Measurements from ENCODE around the gene EPHB1.

The EPHB1 gene

GRCh38 chr3:134813618-134814017 is 18.6 kb downstream of the EPHB1 start:
- Histone ChIP-seq H3K27ac (ENCODE audit: low read length) (no peak overlapping the region), H3K4me1 (ENCODE audit: control insufficient read depth, low read depth, low read length) (peaks cover 23% of the 10 kb centered on the region), H3K9ac (ENCODE audit: low read length) (no peak overlapping the region), H3K27me3 (ENCODE audit: control insufficient read depth, insufficient read depth, low read length) (no peaks in the 10 kb centered on the region), H3K9me3 (ENCODE audit: control insufficient read depth, low read depth, low read length) (no peaks in the 10 kb centered on the region), H3K4me3 (ENCODE audit: low read length) (no peak overlapping the region), H3K36me3 (ENCODE audit: control insufficient read depth, low read depth, low read length) (no peaks in the 10 kb centered on the region)

- H3K4me3 ChIP-seq (ENCODE audit: low read length), result no peak overlapping the region
- H3K4me1 ChIP-seq (ENCODE audit: control insufficient read depth, low read depth, low read length), result peaks cover 5% of the 10 kb centered on the region
Measured at GRCh38 chr3:134815519-134815918, 20.5 kb downstream of the EPHB1 start.

DNA sequence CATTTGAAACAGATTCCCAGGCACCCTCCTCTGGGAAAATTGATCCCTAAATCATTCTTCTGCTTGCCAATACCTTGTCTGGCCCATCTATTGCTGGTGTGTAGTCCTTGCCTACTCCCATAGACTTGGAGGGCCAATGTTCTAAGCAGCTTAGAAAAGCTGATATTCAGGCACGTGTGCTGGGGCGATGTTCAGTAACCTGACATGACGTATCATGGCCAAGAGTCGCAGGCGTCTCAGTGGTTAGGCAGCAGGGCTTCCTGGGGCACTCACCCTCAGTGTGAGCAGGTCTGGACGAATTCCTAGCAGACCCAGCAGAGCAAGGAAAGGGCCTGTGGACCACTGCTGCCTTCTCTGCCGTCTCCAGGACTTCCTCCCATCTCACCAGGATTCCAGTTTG is 21.6 kb downstream of the EPHB1 start:
- Histone ChIP-seq H3K4me1 (ENCODE audit: control insufficient read depth, low read depth, low read length) (no peaks in the 10 kb centered on the region), H3K9me3 (ENCODE audit: control insufficient read depth, low read depth, low read length) (no peaks in the 10 kb centered on the region), H3K36me3 (ENCODE audit: control insufficient read depth, low read depth, low read length) (no peaks in the 10 kb centered on the region), H3K27ac (ENCODE audit: low read length) (no peak overlapping the region), H3K4me3 (ENCODE audit: low read length) (no peak overlapping the region), H3K9ac (ENCODE audit: low read length) (no peak overlapping the region), H3K27me3 (ENCODE audit: control insufficient read depth, insufficient read depth, low read length) (no peaks in the 10 kb centered on the region)

More at GRCh38 chr3:134815519-134815918, 20.5 kb downstream of the EPHB1 start:
- Histone ChIP-seq H3K27ac (ENCODE audit: low read length) (no peak overlapping the region), H3K36me3 (ENCODE audit: control insufficient read depth, low read depth, low read length) (no peaks in the 10 kb centered on the region), H3K27me3 (ENCODE audit: control insufficient read depth, insufficient read depth, low read length) (no peaks in the 10 kb centered on the region), H3K9ac (ENCODE audit: low read length) (no peak overlapping the region), H3K9me3 (ENCODE audit: control insufficient read depth, low read depth, low read length) (no peaks in the 10 kb centered on the region)

- H3K4me3 ChIP-seq (ENCODE audit: low read length), result no peak overlapping the region
Measured at GRCh38 chr3:134817297-134817696, 22.2 kb downstream of the EPHB1 start.

DNA sequence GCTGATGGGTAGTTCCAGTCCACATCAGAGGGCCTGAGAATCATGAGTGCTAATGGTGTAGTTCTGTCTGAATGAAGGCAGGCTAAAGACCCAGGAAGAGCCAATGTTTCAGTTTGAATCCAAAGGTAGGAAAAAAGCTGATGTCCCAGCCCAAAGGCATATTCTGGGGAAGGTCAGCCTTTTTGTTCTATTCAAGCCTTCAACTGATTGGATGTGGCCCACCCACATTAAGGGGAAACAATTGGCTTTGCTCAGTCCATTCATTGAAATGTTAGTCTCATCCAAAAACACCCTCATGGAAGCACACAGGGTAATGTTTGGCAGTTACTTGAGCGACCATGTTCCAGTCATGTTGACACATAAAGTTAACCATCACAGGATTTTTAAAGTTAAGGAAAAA is 25.9 kb downstream of the EPHB1 start:
- no peak overlapping the region for H3K4me3 ChIP-seq (ENCODE audit: low read length)
- H3K4me1 ChIP-seq (ENCODE audit: control insufficient read depth, low read depth, low read length), result no peaks in the 10 kb centered on the region
- H3K27me3 ChIP-seq (ENCODE audit: control insufficient read depth, insufficient read depth, low read length), result no peaks in the 10 kb centered on the region
- no peak overlapping the region for H3K27ac ChIP-seq (ENCODE audit: low read length)
- no peak overlapping the region for H3K9ac ChIP-seq (ENCODE audit: low read length)
- no peaks in the 10 kb centered on the region for H3K36me3 ChIP-seq (ENCODE audit: control insufficient read depth, low read depth, low read length)
- H3K9me3 ChIP-seq (ENCODE audit: control insufficient read depth, low read depth, low read length), result no peaks in the 10 kb centered on the region

More at GRCh38 chr3:134817297-134817696, 22.2 kb downstream of the EPHB1 start:
- Histone ChIP-seq H3K27me3 (ENCODE audit: control insufficient read depth, insufficient read depth, low read length) (no peaks in the 10 kb centered on the region), H3K9me3 (ENCODE audit: control insufficient read depth, low read depth, low read length) (no peaks in the 10 kb centered on the region), H3K9ac (ENCODE audit: low read length) (no peak overlapping the region), H3K4me1 (ENCODE audit: control insufficient read depth, low read depth, low read length) (no peaks in the 10 kb centered on the region), H3K27ac (ENCODE audit: low read length) (no peak overlapping the region), H3K36me3 (ENCODE audit: control insufficient read depth, low read depth, low read length) (no peaks in the 10 kb centered on the region)

DNA sequence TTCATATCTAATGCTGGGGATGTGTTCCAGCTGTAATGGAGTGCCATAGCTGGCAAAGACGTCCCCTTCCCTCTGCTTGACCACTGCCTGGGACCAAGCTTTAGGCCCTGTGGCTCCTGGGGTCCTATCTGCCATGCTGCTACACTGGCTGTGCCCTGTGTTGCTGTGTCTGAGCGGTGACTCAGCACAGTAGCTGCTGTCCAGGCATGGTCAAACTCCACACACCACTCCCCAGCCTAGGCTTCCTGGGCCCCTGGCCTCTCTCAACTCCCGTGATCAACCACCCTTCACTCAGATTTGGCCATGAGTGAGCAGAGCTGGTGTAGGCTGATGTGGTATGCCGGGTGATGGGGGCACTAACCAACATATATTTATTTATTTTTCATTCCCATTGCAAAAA is 27.0 kb downstream of the EPHB1 start:
- Histone ChIP-seq H3K9ac (ENCODE audit: low read length) (no peak overlapping the region), H3K4me1 (ENCODE audit: control insufficient read depth, low read depth, low read length) (no peaks in the 10 kb centered on the region), H3K27me3 (ENCODE audit: control insufficient read depth, insufficient read depth, low read length) (no peaks in the 10 kb centered on the region), H3K27ac (ENCODE audit: low read length) (no peak overlapping the region), H3K9me3 (ENCODE audit: control insufficient read depth, low read depth, low read length) (no peaks in the 10 kb centered on the region), H3K4me3 (ENCODE audit: low read length) (no peak overlapping the region), H3K36me3 (ENCODE audit: control insufficient read depth, low read depth, low read length) (no peaks in the 10 kb centered on the region)

DNA sequence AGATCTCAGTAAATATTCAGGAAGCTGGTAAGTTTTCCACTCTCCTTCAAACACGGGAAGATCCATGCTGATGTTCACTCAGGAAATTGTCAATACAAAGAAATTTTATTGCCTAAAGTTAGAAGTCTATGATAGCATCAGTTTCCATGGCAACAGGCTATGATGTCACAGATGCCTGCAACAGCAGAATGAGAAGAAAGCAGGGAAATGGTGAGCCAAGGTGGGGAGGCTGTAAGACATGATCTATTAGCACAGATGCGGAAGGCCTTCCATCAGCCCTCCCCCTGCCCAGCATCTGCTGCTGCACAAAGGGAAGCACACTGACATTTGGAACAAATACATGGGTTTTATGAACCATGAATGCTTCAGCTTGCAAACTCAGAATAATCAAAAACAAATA is 28.6 kb downstream of the EPHB1 start:
- H3K36me3 ChIP-seq (ENCODE audit: control insufficient read depth, low read depth, low read length), result no peaks in the 10 kb centered on the region
- H3K4me1 ChIP-seq (ENCODE audit: control insufficient read depth, low read depth, low read length), result no peaks in the 10 kb centered on the region
- no peak overlapping the region for H3K9ac ChIP-seq (ENCODE audit: low read length)
- H3K9me3 ChIP-seq (ENCODE audit: control insufficient read depth, low read depth, low read length), result no peaks in the 10 kb centered on the region
- no peak overlapping the region for H3K4me3 ChIP-seq (ENCODE audit: low read length)
- no peaks in the 10 kb centered on the region for H3K27me3 ChIP-seq (ENCODE audit: control insufficient read depth, insufficient read depth, low read length)
- H3K27ac ChIP-seq (ENCODE audit: low read length), result no peak overlapping the region

GRCh38 chr3:134824791-134825190 is 29.7 kb downstream of the EPHB1 start:
- H3K36me3 ChIP-seq (ENCODE audit: control insufficient read depth, low read depth, low read length), result no peaks in the 10 kb centered on the region
- H3K27me3 ChIP-seq (ENCODE audit: control insufficient read depth, insufficient read depth, low read length), result no peaks in the 10 kb centered on the region
- H3K27ac ChIP-seq (ENCODE audit: low read length), result no peak overlapping the region
- H3K4me3 ChIP-seq (ENCODE audit: low read length), result no peak overlapping the region
- no peaks in the 10 kb centered on the region for H3K9me3 ChIP-seq (ENCODE audit: control insufficient read depth, low read depth, low read length)
- H3K4me1 ChIP-seq (ENCODE audit: control insufficient read depth, low read depth, low read length), result no peaks in the 10 kb centered on the region
- no peak overlapping the region for H3K9ac ChIP-seq (ENCODE audit: low read length)

DNA sequence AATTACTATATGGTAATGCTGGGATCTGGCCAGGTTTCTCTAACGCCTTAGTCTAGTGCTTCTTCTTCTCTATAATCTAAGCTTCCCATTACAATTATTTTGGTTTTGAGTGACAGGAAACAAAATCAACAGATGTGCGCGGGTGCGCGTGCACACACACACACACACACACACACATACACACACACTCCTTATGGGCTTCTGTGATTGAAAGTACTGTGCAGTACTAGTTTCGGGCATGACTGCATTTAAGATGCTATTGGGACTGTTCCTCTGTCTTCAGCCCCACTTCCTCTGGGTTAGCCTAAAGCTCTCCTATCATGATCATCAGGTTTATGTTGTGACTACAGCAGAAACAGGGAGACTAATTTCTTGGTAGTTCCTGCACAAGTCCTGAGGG is 32.2 kb downstream of the EPHB1 start:
- no peaks in the 10 kb centered on the region for H3K36me3 ChIP-seq (ENCODE audit: control insufficient read depth, low read depth, low read length)
- no peaks in the 10 kb centered on the region for H3K27me3 ChIP-seq (ENCODE audit: control insufficient read depth, insufficient read depth, low read length)
- H3K27ac ChIP-seq (ENCODE audit: low read length), result no peak overlapping the region
- H3K9ac ChIP-seq (ENCODE audit: low read length), result no peak overlapping the region
- H3K4me1 ChIP-seq (ENCODE audit: control insufficient read depth, low read depth, low read length), result no peaks in the 10 kb centered on the region
- no peak overlapping the region for H3K4me3 ChIP-seq (ENCODE audit: low read length)
- H3K9me3 ChIP-seq (ENCODE audit: control insufficient read depth, low read depth, low read length), result no peaks in the 10 kb centered on the region

DNA sequence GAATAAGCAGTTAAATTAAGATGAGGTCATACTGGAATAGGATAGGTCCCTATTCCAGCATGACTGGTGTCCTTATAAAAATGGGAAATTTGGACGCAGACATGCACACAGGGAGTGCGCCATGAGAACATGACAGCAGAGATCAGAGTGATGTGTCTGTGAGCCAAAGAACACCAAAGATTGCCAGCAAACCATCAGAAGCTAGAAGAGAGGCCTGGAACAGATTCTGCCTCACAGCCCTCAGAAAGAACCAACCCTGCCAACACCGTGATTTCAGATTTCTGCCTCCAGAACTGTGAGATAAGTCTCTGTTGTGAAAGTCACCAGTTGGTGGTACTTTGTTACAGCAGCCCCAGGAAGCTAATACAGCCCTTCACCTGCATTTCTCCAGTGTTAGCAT is 34.7 kb downstream of the EPHB1 start:
- H3K36me3 ChIP-seq (ENCODE audit: control insufficient read depth, low read depth, low read length), result no peaks in the 10 kb centered on the region
- H3K9ac ChIP-seq (ENCODE audit: low read length), result no peak overlapping the region
- H3K4me3 ChIP-seq (ENCODE audit: low read length), result no peak overlapping the region
- H3K4me1 ChIP-seq (ENCODE audit: control insufficient read depth, low read depth, low read length), result no peaks in the 10 kb centered on the region
- no peak overlapping the region for H3K27ac ChIP-seq (ENCODE audit: low read length)
- H3K9me3 ChIP-seq (ENCODE audit: control insufficient read depth, low read depth, low read length), result no peaks in the 10 kb centered on the region
- H3K27me3 ChIP-seq (ENCODE audit: control insufficient read depth, insufficient read depth, low read length), result no peaks in the 10 kb centered on the region

DNA sequence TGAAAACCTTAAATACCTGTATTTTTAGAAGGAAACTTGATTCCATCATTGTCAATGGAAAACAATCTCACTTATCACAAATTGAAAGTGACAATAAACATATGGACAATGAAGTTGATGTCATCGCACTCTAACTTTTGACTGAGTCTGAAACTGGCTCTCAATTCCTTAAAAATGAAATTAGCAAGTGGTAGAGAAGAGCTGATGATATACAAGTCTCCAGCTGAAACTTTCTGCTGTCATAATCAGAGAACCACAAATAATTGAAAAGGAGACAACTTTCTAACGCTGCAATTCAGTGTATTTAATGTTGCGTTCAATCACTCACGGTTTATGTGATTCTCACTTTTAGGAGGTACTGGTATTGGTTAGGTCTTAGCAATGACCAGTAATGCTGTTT is 37.5 kb downstream of the EPHB1 start:
- Histone ChIP-seq H3K9ac (ENCODE audit: low read length) (no peak overlapping the region), H3K4me3 (ENCODE audit: low read length) (no peak overlapping the region)

GRCh38 chr3:134833453-134834163 is 38.5 kb downstream of the EPHB1 start:
- H3K4me1 ChIP-seq (ENCODE audit: control insufficient read depth, low read depth, low read length), result no peaks in the 10 kb centered on the region
- H3K4me3 ChIP-seq (ENCODE audit: low read length), result no peak overlapping the region
- H3K27ac ChIP-seq (ENCODE audit: low read length), result no peak overlapping the region

More for the DNA sequence above, 37.5 kb downstream of the EPHB1 start:
- Histone ChIP-seq H3K27ac (ENCODE audit: low read length) (no peak overlapping the region), H3K36me3 (ENCODE audit: control insufficient read depth, low read depth, low read length) (no peaks in the 10 kb centered on the region), H3K4me1 (ENCODE audit: control insufficient read depth, low read depth, low read length) (no peaks in the 10 kb centered on the region), H3K27me3 (ENCODE audit: control insufficient read depth, insufficient read depth, low read length) (no peaks in the 10 kb centered on the region), H3K9me3 (ENCODE audit: control insufficient read depth, low read depth, low read length) (no peaks in the 10 kb centered on the region)

More at GRCh38 chr3:134833453-134834163, 38.5 kb downstream of the EPHB1 start:
- Histone ChIP-seq H3K9ac (ENCODE audit: low read length) (no peak overlapping the region), H3K27me3 (ENCODE audit: control insufficient read depth, insufficient read depth, low read length) (no peaks in the 10 kb centered on the region), H3K9me3 (ENCODE audit: control insufficient read depth, low read depth, low read length) (no peaks in the 10 kb centered on the region), H3K36me3 (ENCODE audit: control insufficient read depth, low read depth, low read length) (no peaks in the 10 kb centered on the region)
